ENCODE measurements around the gene SYT1. TPM values are rescaled to one million over a fixed set of nuclear protein-coding genes. Genes with fewer than 3 reads are reported as not detected.

The SYT1 gene
- total and polyA plus RNA-seq, 2 donors (not counting 3 experiments of a cell fraction or from before 2014, with no cell fraction given): 3.2 to 15.3 TPM

GRCh38 chr12:79454338-79454843 is 589.8 kb downstream of the SYT1 start:
- CTCF ChIA-PET: interaction anchor here (0.7 kb wide), 1 partner anchor 35 kb away, joined by 3 read pairs; no protein-coding TSS in a partner anchor
- dilution Hi-C loops (cut with MboI; ENCODE audit: extremely low pct_ligation_motif_present, low sequenced_read_pairs): no loop called here
- peak; percentile 26 for FAIRE-seq

More at GRCh38 chr12:79454338-79454843, 589.8 kb downstream of the SYT1 start:
- BruUV-seq (replicated peaks): no TSS peak
- Histone ChIP-seq H3K27me3 (ENCODE audit: control insufficient read depth in 2 of 2, insufficient read depth in 2 of 2, low read length in 2 of 2) (no peaks in the 10 kb centered on the region), H4K20me1 (replicated peaks; ENCODE audit: control insufficient read depth, extremely low read depth, insufficient read depth, low read length) (no peaks in the 10 kb centered on the region), H3K9ac (replicated peaks; ENCODE audit: extremely low read depth, insufficient read depth, low read length) (peak overlapping the region; percentile 60), H3K4me1 (ENCODE audit: control insufficient read depth, extremely low read depth, insufficient read depth, low read length) (peaks cover 44% of the 10 kb centered on the region), H2AFZ (ENCODE audit: low read depth, low read length) (peak overlapping the region; percentile 75), H3K36me3 (ENCODE audit: control insufficient read depth in 2 of 2, extremely low read depth in 1 of 2, insufficient read depth in 2 of 2, low read length in 2 of 2) (no peaks in the 10 kb centered on the region), H3K9me1 (replicated peaks; ENCODE audit: control insufficient read depth, extremely low read depth, insufficient read depth, low read length) (no peaks in the 10 kb centered on the region), H3K27ac (ENCODE audit: insufficient read depth, low read depth, low read length) (peak overlapping the region; percentile 83), H3K9me3 (replicated peaks; ENCODE audit: control insufficient read depth, insufficient read depth, low read length) (no peaks in the 10 kb centered on the region), H3K4me3 (replicated peaks in 1 of 3; ENCODE audit: insufficient read depth in 1 of 3, low read depth in 1 of 3, low read length in 3 of 3) (peak overlapping the region in 1 of 3 experiments; percentile 14), H3K79me2 (ENCODE audit: control insufficient read depth, insufficient read depth, low read length) (no peaks in the 10 kb centered on the region), H3K4me2 (ENCODE audit: insufficient read depth, low read length) (peak overlapping the region; percentile 67)
- peak; percentile 93 for DNase-seq (ENCODE audit: low read depth, low spot score)
- POLR2A ChIA-PET: no interaction called here
- intact Hi-C loops (cut with micrococcal nuclease): loop anchor here (1.0 to 5.0 kb wide), 4 partner anchors 10 to 93 kb away; no protein-coding TSS in a partner anchor
- TF ChIP-seq MYC (IDR thresholded peaks at IDR 0.05; ENCODE audit: low read depth, low read length): no peak
- peak; percentile 56 for TF ChIP-seq POLR2AphosphoS5 (IDR thresholded peaks at IDR 0.05; ENCODE audit: insufficient read depth, low read depth, low read length)
- no peak for TF ChIP-seq CTCF (IDR thresholded peaks at IDR 0.05; ENCODE audit: extremely low read depth in 1 of 2, insufficient read depth in 1 of 2, low read depth in 1 of 2, low read length in 2 of 2)
- no peak for TF ChIP-seq EZH2 (IDR thresholded peaks at IDR 0.05; ENCODE audit: borderline replicate concordance, low read depth, low read length, severe bottlenecking)
- TF ChIP-seq GATA2 (IDR thresholded peaks at IDR 0.05; ENCODE audit: insufficient read depth, insufficient read length, low read depth, low read length): no peak
- TF ChIP-seq POLR2A (IDR thresholded peaks at IDR 0.05; ENCODE audit: low read depth, low read length): peak; percentile 44
- peak; percentile 56 for TF ChIP-seq FOS (IDR thresholded peaks at IDR 0.05; ENCODE audit: borderline replicate concordance, insufficient read depth, low read length)
- TF ChIP-seq JUN (IDR thresholded peaks at IDR 0.05; ENCODE audit: borderline replicate concordance, insufficient read depth, insufficient read length, low read depth): peak; percentile 81
- no peak for TF ChIP-seq MAX (IDR thresholded peaks at IDR 0.05; ENCODE audit: insufficient read depth, insufficient read length)

Data from endothelial cell of umbilical vein (primary cell).